Measurements from ENCODE around the gene GNA12.
"Not testable (repeated sequence)": the region's sequence is repeated elsewhere in the genome, so short reads cannot be mapped to it uniquely, and the experiment has no call there.

GNA12 gene

GRCh38 chr7:2713370-2713769, 130.7 kb downstream of the GNA12 start:
- DNase-seq (ENCODE audit: low read depth in 3 of 3): no peak

- DNase-seq (ENCODE audit: low read depth in 3 of 3): no peak
Observed at GRCh38 chr7:2711895-2712675, 132.0 kb downstream of the GNA12 start.

- DNase-seq (ENCODE audit: low read depth in 3 of 3): no peak
Observed at GRCh38 chr7:2710901-2711551, 133.1 kb downstream of the GNA12 start.

GRCh38 chr7:2710286-2710655, 133.8 kb downstream of the GNA12 start:
- peak in 1 of 3 experiments; percentile 45 for DNase-seq (ENCODE audit: low read depth in 3 of 3)

GRCh38 chr7:2709553-2710285, 134.4 kb downstream of the GNA12 start:
- DNase-seq (ENCODE audit: low read depth in 3 of 3): peak; percentile 56 to 69 (median 63)

- DNase-seq (ENCODE audit: low read depth in 3 of 3): no peak
Observed at GRCh38 chr7:2708547-2709310, 135.4 kb downstream of the GNA12 start.

- no peak for DNase-seq (ENCODE audit: low read depth in 3 of 3)
Observed at GRCh38 chr7:2708041-2708440, 136.1 kb downstream of the GNA12 start.

GRCh38 chr7:2707481-2707880, 136.6 kb downstream of the GNA12 start:
- no peak for DNase-seq (ENCODE audit: low read depth in 3 of 3)

- no peak for DNase-seq (ENCODE audit: low read depth in 3 of 3)
Observed at GRCh38 chr7:2706685-2707126, 137.4 kb downstream of the GNA12 start.

GRCh38 chr7:2705371-2706096, 138.6 kb downstream of the GNA12 start:
- no peak for DNase-seq (ENCODE audit: low read depth in 3 of 3)

- DNase-seq (ENCODE audit: low read depth in 3 of 3): no peak
Observed at GRCh38 chr7:2702594-2702957, 141.5 kb downstream of the GNA12 start.

- DNase-seq (ENCODE audit: low read depth in 3 of 3): no peak
Observed at GRCh38 chr7:2701832-2702593, 142.1 kb downstream of the GNA12 start.

GRCh38 chr7:2701424-2701823, 142.7 kb downstream of the GNA12 start:
- no peak for DNase-seq (ENCODE audit: low read depth in 3 of 3)

GRCh38 chr7:2700141-2700850, 143.8 kb downstream of the GNA12 start:
- no peak for DNase-seq (ENCODE audit: low read depth in 3 of 3)

- no peak for DNase-seq (ENCODE audit: low read depth in 3 of 3)
Observed at GRCh38 chr7:2699289-2699620, 144.9 kb downstream of the GNA12 start.

- peak in 1 of 3 experiments; percentile 27 for DNase-seq (ENCODE audit: low read depth in 3 of 3)
Observed at GRCh38 chr7:2698581-2699288, 145.4 kb downstream of the GNA12 start.

GRCh38 chr7:2694122-2694436, 150.0 kb downstream of the GNA12 start:
- DNase-seq (ENCODE audit: low read depth in 3 of 3): not testable (repeated sequence)

GRCh38 chr7:2693420-2694121, 150.5 kb downstream of the GNA12 start:
- DNase-seq (ENCODE audit: low read depth in 3 of 3): not testable (repeated sequence)

- no peak for DNase-seq (ENCODE audit: low read depth in 3 of 3)
Observed at GRCh38 chr7:2692543-2692942, 151.6 kb downstream of the GNA12 start.

Measured in stimulated activated CD4-positive, alpha-beta T cell treated with anti-CD3 and anti-CD28 coated beads, TNF-alpha, amount 100 ng/mL, for 4 hours (primary cell).